ENCODE measurements around the gene LHFPL2.

DNA sequence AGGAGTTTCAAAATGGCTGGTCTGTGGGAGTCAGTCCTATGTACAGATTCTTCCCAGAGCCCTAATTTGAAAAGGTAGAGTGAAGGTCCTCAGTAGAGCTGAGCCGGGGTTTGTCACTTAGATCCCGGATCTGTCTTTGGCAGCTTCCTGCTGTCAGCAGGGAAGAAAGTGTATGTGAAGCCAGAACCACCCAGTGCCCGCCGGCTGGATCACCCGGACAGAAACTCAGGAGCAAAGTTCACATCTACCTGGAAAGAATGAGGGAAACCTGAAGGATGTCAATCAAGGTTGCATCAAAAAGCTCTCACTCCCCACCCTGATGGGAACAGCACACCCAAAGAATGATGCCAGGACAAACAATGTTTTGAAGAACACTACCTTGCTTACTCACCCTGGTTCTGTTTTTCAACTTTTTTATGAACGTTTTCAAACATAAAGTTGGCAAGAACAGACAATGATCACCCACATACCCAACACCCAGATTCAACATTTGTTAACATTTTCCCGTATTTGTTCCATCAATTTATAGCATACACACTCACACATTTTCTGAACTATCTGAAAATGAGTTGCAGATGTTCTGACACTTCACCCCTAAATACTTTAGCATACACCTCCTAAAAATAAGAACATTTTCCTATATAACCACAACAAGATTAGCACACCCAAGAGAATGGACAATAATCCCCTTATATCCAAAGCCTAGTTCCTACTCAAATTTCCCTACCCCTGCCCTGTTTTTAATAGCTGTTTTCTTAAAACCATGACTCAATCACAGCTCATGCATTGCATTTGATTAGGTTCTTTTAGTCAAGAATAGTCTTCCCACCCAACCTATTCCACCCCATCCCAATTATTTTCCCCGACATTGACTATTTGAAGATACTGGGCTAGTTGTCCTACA lies 133.9 kb downstream of the LHFPL2 start:
- TF ChIP-seq CTCF (IDR thresholded peaks at IDR 0.05) (no peak), POLR2A (IDR thresholded peaks at IDR 0.05) (no peak)

All from uterus (tissue), 2 donors.